Chondrocyte (in vitro differentiated cells): ENCODE measurements around the gene PA2G4. TPM values are rescaled to one million over a fixed set of nuclear protein-coding genes. Genes with fewer than 3 reads are reported as not detected.

Experiments
- DNase-seq: peaks from one replicate; pipeline ENCODE4 v3.0.0; 2021; ENCODE audit warnings: mixed read lengths, low spot score
- H3K27ac Mint-ChIP-seq: one replicate; pipeline ENCODE4 v1.8.0; 2021; ENCODE audit warnings: mild to moderate bottlenecking, moderate library complexity, mixed read lengths; ENCODE audit not compliant: unreplicated experiment
- H3K27me3 Mint-ChIP-seq: 2 replicates; pipeline ENCODE4 v1.8.0; 2021; ENCODE audit warnings: low read depth, mixed read lengths
- H3K36me3 Mint-ChIP-seq: 2 replicates; pipeline ENCODE4 v1.8.0; 2021; ENCODE audit warnings: low read depth, mixed read lengths
- H3K4me1 Mint-ChIP-seq: 2 replicates; pipeline ENCODE4 v1.8.0; 2021; ENCODE audit warnings: low read depth, mild to moderate bottlenecking, mixed read lengths
- H3K4me3 Mint-ChIP-seq: one replicate; pipeline ENCODE4 v1.8.0; 2021; ENCODE audit warnings: mild to moderate bottlenecking, moderate library complexity, mixed read lengths; ENCODE audit not compliant: unreplicated experiment
- H3K9me3 Mint-ChIP-seq: 2 replicates; pipeline ENCODE4 v1.8.0; 2021; ENCODE audit warnings: low read depth, mixed read lengths
- CTCF ChIP-seq: fragments of 200-600 bp; sonication (generic); IDR thresholded peaks from 2 replicates; pipeline ENCODE4 v1.5.0; 2021; ENCODE audit warnings: antibody characterized with exemption, mild to moderate bottlenecking, moderate library complexity
- total RNA-seq: library from RNA; stranded (reverse); gene quantifications from 3 replicates; pipeline ENCODE4 v1.2.1, GENCODE V29; 2021

The PA2G4 gene
- total RNA-seq, 1 donor from 2014 or later, result 65.1 TPM

- Mint-ChIP-seq H3K27me3 (no peaks in the 10 kb centered on the region), H3K9me3 (no peaks in the 10 kb centered on the region), H3K4me1 (peaks cover 31% of the 10 kb centered on the region), H3K27ac (peak overlapping the region; percentile 100), H3K36me3 (peaks cover 9% of the 10 kb centered on the region), H3K4me3 (no peak overlapping the region)
- TF ChIP-seq CTCF, result no peak
- DNase-seq, result no peak
These were observed 15.9 kb downstream of the PA2G4 start for GRCh38 chr12:56120158-56120846.

- H3K36me3 Mint-ChIP-seq, result peaks cover 9% of the 10 kb centered on the region
- H3K9me3 Mint-ChIP-seq, result no peaks in the 10 kb centered on the region
- H3K27ac Mint-ChIP-seq, result no peak overlapping the region
- H3K4me1 Mint-ChIP-seq, result peaks cover 30% of the 10 kb centered on the region
- H3K4me3 Mint-ChIP-seq, result no peak overlapping the region
- no peak for DNase-seq
- H3K27me3 Mint-ChIP-seq, result no peaks in the 10 kb centered on the region
- TF ChIP-seq CTCF, result no peak
These were observed 17.0 kb downstream of the PA2G4 start for GRCh38 chr12:56121204-56121870.

- Mint-ChIP-seq H3K27ac (no peak overlapping the region), H3K27me3 (no peaks in the 10 kb centered on the region), H3K36me3 (peaks cover 7% of the 10 kb centered on the region), H3K4me3 (no peak overlapping the region), H3K4me1 (peaks cover 43% of the 10 kb centered on the region), H3K9me3 (no peaks in the 10 kb centered on the region)
- DNase-seq, result no peak
- TF ChIP-seq CTCF, result no peak
These were observed 18.3 kb downstream of the PA2G4 start for GRCh38 chr12:56122637-56123036.

GRCh38 chr12:56124133-56124532, 19.8 kb downstream of the PA2G4 start:
- H3K4me3 Mint-ChIP-seq, result no peak overlapping the region

More at GRCh38 chr12:56124133-56124532, 19.8 kb downstream of the PA2G4 start:
- TF ChIP-seq CTCF, result no peak
- Mint-ChIP-seq H3K27me3 (no peaks in the 10 kb centered on the region), H3K27ac (no peak overlapping the region), H3K9me3 (no peaks in the 10 kb centered on the region), H3K36me3 (peaks cover 4% of the 10 kb centered on the region), H3K4me1 (peaks cover 32% of the 10 kb centered on the region)
- DNase-seq, result no peak
